GM19351 (cell line): ENCODE measurements around the gene GNG13.
"Not testable (repeated sequence)": the region's sequence is repeated elsewhere in the genome, so short reads cannot be mapped to it uniquely, and the experiment has no call there.

Experiments used
- ATAC-seq: cut with Tn5 transposase; IDR thresholded peaks from one replicate; pipeline ENCODE4 v1.9.1; 2021; ENCODE audit warnings: mild to moderate bottlenecking, moderate library complexity; ENCODE audit not compliant: unreplicated experiment

The GNG13 gene

DNA sequence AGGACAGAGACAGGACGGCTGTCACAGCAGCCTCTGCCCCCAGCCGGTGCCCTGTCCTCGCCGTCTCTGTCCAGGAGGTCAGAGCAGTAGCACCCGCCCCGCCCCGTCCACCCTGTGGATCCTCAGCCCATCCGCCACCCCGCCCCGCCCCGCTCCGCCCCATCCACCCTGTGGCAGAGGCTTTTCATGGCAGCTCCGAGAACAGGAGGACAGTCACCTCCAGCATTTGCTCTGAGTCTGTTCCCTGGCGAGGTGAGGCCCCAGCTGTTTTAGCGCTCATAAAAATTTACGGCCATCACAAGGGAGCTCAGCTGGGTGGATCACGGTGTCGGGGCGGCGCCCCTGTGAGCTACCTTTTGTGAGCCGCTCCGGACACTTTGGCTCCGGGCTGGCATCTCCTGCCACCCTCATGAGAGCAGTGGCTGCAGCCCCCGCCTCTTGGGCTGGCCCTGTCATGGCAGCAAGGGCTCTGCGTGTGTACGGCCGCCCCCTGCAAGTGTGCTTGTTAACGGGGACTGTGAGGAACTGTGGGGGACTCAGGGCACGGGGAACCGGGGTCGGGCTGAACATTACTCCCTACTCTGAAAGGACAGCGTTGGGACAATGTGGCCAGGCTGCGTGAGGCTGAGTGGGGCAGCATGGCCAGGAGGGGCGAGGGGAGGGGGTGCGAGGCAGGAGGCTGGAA, 32.3 kb upstream of the GNG13 start:
- ATAC-seq: no peak

GRCh38 chr16:831571-832413, 31.3 kb upstream of the GNG13 start:
- ATAC-seq: no peak

GRCh38 chr16:830871-831570, 30.5 kb upstream of the GNG13 start:
- no peak for ATAC-seq

- no peak for ATAC-seq
Measured at GRCh38 chr16:830107-830870, 29.8 kb upstream of the GNG13 start.

DNA sequence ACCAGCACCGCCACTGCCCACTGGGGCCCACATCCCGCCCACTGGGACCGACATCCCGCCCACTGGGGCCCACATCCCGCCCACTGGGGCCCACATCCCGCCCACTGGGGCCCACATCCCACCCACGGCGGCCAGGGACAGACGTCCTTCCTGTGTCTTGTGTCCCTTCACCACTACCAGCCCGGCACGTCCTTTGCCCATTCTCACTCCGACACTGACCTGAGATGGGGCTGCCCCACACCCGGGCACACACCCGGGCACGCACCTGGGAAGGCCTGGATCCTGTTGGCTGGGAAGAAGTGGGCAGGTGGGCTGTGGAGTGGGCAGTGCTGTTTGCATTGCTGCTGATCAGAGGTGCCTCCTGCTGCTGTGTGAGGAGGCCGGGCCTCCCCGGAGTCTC, 28.4 kb upstream of the GNG13 start:
- ATAC-seq: no peak

DNA sequence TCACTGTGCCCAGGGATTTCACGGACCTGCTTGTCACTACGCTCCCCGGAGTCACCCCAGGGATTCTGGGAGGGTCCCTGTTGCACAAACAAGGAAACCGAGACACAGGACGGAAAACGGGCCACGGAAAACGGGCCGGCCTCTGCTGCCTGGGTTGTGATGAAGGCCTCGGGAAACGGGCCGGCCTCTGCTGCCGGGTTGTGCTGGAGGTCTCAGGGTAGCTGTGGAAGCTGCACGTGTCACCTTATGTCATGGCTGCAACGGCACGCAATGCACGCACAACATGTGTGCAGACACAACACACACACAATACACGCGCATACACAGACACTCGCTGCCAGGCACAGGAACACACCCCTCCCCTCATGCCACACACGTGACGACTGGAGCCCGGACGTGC, 27.0 kb upstream of the GNG13 start:
- no peak for ATAC-seq

DNA sequence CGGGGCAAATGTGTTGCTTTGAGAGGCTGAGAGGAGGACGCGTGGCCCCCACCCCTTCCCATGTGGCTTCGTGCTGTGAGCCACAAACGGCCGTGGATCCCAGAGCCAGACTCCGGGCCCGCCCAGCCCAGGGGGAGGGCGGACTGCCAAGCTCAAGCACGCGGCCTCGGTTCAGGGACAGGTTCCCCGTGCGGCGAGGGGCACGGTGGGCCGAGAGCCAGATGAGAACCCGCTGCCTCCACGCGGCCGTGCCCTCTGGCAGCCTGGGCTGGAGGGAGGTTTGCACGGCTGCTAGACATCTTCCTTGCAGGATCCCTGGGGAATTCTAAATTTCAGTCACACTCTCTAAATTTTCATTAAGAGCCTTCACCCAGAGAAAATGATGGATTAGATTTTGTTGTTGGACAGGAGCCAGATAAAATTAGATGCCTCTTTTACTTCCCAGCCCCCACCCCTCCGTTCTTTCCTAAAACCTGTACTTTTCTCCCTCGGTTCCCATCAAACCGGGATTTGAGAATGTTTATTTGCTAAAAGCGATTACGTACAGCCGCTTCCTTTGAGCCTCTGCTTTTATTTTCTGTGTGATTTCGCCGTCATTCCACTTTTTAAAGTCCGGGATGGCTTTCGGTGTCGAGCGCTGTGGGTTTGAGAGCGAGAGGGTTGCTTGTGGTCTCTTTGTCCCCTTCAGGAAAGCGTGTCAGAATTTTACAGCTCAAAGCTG, 25.0 kb upstream of the GNG13 start:
- ATAC-seq: no peak

GRCh38 chr16:824601-825000, 24.1 kb upstream of the GNG13 start:
- ATAC-seq: no peak

DNA sequence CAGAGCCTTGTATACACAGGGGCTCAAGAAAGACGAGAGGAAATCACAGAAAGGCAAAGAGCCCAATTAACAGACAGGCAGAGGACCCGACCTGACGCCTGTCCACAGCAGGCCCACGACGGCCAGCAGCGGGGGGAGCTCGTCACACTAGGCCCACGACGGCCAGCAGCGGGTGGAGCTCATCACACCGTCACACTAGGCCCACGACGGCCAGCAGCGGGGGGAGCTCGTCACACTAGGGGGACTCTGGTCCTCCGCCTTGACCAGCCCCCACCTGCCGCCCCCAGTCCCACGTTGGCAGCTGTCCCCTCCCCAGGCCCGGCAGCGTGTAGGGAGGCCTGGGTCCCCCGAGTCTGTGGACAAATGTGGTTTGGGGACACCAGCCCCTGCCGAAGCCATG, 23.7 kb upstream of the GNG13 start:
- ATAC-seq: no peak

GRCh38 chr16:822909-823297, 22.4 kb upstream of the GNG13 start:
- no peak for ATAC-seq

DNA sequence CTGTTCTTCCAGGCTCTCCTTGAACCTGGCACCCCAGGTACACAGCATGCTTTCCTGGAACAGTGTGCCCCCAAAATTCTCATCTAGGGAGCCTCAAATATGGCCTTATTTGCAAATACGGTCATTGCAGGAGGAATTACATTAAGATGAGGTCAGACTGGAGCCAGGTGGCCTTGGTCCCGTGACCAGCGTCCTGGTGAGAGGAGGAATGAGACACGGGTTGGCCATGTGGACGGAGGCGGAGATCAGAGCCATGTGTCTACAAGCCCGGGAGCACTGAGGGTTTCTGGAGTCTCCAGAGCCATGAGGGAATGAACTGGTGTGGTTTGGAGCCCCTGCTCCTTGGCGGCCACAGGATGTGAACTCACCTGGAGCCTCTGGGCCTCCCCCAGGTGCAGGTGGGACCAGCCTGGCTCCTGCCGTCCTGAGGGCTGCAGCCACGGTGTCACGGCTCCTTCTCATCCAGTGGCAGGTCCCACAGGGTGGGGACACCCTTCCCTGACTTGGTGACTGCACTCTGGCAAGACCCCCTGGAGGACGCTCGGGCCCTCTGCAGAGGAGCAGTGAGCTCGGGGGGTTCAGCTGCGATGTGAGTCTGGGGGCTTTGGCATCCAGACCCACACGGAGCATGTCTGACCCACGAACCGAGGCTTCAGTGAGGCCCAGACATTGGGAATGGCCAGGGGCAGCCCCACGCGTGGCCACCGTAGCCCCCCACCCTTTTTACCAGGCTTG, 21.8 kb upstream of the GNG13 start:
- ATAC-seq: no peak

GRCh38 chr16:821751-822150, 21.2 kb upstream of the GNG13 start:
- ATAC-seq: no peak

DNA sequence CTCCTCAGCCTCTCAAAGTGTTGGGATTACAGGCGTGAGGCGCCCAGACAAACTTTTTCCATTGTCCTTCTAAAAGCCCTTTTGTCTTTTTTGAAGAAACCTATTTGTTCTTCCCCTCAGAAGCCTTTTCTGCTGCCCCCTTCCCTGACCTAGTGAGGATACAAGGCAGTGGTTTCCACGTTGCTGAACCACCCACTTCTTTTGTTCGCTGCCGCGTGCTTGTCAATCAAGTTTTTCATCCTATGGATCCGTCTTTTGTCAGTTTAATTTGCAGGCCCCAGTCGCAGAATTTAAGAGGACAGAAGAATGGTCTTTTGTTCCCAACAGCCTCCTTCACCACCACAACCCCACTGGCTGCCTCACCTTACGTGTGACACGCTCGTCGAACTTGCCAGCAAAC, 20.2 kb upstream of the GNG13 start:
- no peak for ATAC-seq

GRCh38 chr16:820044-820408, 19.5 kb upstream of the GNG13 start:
- ATAC-seq: not testable (repeated sequence)

DNA sequence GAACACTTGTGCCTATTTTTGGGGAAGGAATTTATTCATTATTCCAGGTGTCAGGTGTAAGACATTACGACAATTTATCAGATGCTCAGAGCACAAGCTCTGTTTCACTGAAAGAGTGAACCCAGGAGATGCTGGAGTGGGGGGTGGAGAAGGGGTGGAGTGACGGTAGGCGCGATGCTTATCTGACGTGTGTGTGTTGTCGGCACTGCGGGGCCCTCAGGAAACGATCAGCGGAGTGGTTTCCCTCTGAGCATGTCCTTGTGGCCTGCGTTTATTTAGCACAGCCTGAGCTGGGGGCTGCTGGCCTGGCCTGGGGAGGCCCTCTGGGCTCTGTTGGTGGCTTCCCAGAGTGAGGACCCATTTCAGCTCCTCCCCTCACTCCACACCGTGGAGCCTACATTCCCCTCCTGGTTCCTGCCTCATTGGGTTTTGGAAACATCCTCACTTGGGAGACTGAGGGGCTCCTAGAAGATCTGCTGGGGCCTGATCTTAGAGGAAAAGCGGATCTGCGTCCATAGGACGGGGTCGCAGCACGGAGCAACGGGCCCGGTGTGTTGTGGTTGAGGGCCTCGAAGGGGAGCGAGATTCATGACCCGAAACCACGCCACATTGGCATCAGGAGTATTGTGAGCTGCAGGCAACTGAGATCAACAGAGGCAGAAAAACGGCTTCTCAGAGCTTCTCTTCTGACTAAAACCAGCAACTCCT, 19.0 kb upstream of the GNG13 start:
- ATAC-seq: no peak

- ATAC-seq: no peak
Measured at GRCh38 chr16:818592-818991, 18.1 kb upstream of the GNG13 start.

GRCh38 chr16:818132-818531, 17.6 kb upstream of the GNG13 start:
- no peak for ATAC-seq

DNA sequence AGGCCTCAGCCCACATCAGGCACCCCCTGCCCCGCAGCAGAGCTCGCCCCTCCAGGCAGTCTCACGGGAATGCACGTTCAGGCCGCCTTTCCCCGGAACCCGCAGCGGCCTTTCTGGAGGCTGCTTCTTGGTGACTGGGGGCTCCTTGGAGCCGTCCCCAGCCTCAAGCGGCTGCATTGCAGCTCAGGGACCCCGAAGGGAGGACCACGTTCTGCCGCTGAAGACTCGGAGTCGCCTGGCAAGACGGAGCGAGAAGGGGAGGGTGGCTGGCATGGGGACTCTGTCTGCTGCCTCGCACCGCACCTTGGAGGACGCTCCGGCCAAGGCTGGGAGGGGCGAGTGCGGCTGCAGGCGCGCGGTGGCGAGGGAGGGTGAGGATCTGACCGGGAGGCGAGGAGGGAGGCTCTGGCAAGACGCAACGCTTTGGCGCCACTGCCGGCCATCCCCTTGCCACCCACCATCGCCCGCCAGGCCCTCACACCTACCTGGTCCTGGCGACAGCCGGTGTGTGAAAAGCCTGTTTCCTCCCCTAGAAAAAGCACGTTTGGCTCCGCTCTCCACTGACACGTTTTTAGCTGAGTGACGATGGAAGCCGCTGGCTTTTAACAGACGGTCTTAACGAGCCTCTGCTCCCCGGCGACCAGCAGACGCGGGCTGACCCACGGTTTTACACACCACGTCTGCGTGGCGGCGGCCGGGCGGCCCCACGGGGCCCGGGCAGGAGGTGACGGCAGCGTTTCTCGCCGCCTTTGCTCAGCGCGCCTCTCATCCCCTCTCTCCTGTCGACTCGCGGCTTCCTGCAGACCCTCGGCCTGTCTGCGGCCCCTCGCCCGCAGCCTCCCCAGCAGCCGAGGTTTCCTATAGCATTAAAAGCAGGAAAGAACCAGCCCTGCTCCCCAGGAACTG, 16.7 kb upstream of the GNG13 start:
- ATAC-seq: no peak
